ENCODE data around the gene KRT7.

DNA sequence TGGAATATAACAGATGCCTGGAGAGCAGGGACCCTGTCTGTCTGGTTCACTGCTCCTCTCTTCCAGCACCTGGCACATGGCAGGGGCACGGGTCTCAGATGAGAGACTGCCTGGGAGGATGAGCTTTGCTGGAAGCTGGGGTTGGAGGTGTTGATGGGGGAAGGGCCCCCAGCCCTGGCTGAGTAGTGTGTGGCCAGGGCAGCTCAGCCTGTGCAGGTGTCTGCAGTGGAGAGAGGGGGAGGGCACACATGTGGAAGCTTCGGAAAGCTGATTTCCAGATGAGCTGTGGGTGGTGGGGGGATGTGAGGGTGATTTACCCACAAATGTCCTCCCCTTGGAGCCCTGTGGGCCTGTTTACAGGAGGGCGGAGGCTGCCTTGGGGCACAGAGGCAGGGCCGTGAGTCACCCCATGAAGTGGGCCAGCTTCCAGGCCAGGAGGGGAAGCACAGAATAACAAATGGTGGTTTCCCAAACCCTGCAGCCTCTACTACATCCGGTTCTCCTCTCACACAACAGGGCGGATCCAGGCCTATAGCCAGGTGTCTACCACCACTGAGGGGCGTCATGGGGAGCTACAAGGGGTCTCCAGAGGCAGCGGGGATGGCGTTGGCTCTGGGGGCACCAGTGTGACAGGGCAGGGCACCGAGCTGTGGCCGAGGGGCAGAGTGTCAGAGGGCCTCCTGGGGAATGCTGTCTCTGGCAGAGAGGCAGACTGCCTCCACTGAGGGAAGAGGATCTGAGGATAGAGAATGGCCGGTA is 11.0 kb downstream of the KRT7 start:
- TF ChIP-seq NFYB (IDR thresholded peaks at IDR 0.05; ENCODE audit: extremely low read depth, insufficient read length): no peak
- no peak for TF ChIP-seq KDM4B (IDR thresholded peaks at IDR 0.05; ENCODE audit: borderline replicate concordance in 2 of 2, low read depth in 1 of 2)
- TF ChIP-seq ZNF354B (CRISPR knock-in tag; IDR thresholded peaks at IDR 0.05): no peak
- TF ChIP-seq EP300 (IDR thresholded peaks at IDR 0.05; ENCODE audit: low read length): no peak
- no peak for TF ChIP-seq POLR2A (conservative IDR thresholded peaks at IDR 0.05)
- TF ChIP-seq, protein P1, sequence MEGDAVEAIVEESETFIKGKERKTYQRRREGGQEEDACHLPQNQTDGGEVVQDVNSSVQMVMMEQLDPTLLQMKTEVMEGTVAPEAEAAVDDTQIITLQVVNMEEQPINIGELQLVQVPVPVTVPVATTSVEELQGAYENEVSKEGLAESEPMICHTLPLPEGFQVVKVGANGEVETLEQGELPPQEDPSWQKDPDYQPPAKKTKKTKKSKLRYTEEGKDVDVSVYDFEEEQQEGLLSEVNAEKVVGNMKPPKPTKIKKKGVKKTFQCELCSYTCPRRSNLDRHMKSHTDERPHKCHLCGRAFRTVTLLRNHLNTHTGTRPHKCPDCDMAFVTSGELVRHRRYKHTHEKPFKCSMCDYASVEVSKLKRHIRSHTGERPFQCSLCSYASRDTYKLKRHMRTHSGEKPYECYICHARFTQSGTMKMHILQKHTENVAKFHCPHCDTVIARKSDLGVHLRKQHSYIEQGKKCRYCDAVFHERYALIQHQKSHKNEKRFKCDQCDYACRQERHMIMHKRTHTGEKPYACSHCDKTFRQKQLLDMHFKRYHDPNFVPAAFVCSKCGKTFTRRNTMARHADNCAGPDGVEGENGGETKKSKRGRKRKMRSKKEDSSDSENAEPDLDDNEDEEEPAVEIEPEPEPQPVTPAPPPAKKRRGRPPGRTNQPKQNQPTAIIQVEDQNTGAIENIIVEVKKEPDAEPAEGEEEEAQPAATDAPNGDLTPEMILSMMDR (IDR thresholded peaks at IDR 0.05 in 2 of 3, conservative IDR thresholded peaks at IDR 0.05 in 1 of 3; ENCODE audit: insufficient read depth in 2 of 3, low read depth in 1 of 3, low read length in 3 of 3): no peak
- no peak for TF ChIP-seq POLR2AphosphoS5 (IDR thresholded peaks at IDR 0.05; ENCODE audit: control insufficient read depth, insufficient read depth, low read depth, low read length)

Measured in K562 (cell line).